Hepatocyte (in vitro differentiated cells): ENCODE results near the gene CALML5. TPM values are rescaled to one million over a fixed set of nuclear protein-coding genes. Genes with fewer than 3 reads are reported as not detected.
A peak's percentile ranks its signal among the peaks of the same experiment; 100 is the strongest.

Source experiments
- DNase-seq: peaks from one replicate; pipeline ENCODE4 v3.0.0-alpha.2; 2016; ENCODE audit warnings: low spot score
- H2AFZ ChIP-seq: fragments of 200-600 bp; sonication (generic); 2 replicates; pipeline ENCODE4 v1.6.0; 2016; ENCODE audit warnings: antibody characterized with exemption, mild to moderate bottlenecking
- H3K27ac ChIP-seq: fragments of 200-600 bp; sonication (generic); 2 replicates; pipeline ENCODE4 v1.5.1; 2016; ENCODE audit warnings: mild to moderate bottlenecking
- H3K27me3 ChIP-seq: fragments of 200-600 bp; sonication (generic); 2 replicates; pipeline ENCODE4 v1.6.1; 2016
- H3K36me3 ChIP-seq: fragments of 200-600 bp; sonication (generic); replicated peaks from 2 replicates; pipeline ENCODE4 v1.5.1; 2016; ENCODE audit warnings: low read depth; ENCODE audit not compliant: insufficient read depth
- H3K4me1 ChIP-seq: fragments of 200-600 bp; sonication (generic); 2 replicates; pipeline ENCODE4 v1.5.1; 2016; ENCODE audit warnings: mild to moderate bottlenecking, moderate library complexity; ENCODE audit not compliant: insufficient read depth
- H3K4me2 ChIP-seq: fragments of 200-600 bp; sonication (generic); 2 replicates; pipeline ENCODE4 v1.6.0; 2016
- H3K4me3 ChIP-seq: fragments of 200-600 bp; sonication (generic); 2 replicates; pipeline ENCODE4 v1.5.1; 2016; ENCODE audit warnings: mild to moderate bottlenecking
- H3K79me2 ChIP-seq: fragments of 200-600 bp; sonication (generic); 2 replicates; pipeline ENCODE4 v1.6.0; 2017; ENCODE audit warnings: mild to moderate bottlenecking
- H3K9me2 ChIP-seq: fragments of 200-600 bp; sonication (generic); replicated peaks from 2 replicates; pipeline ENCODE4 v1.6.0; 2017; ENCODE audit warnings: mild to moderate bottlenecking; ENCODE audit not compliant: insufficient read depth
- H3K9me3 ChIP-seq: fragments of 200-600 bp; sonication (generic); 2 replicates; pipeline ENCODE4 v1.5.1; 2016; ENCODE audit warnings: low read depth, mild to moderate bottlenecking
- H4K20me1 ChIP-seq: fragments of 200-600 bp; sonication (generic); 2 replicates; pipeline ENCODE4 v1.6.0; 2016; ENCODE audit warnings: mild to moderate bottlenecking; ENCODE audit not compliant: insufficient read depth, poor library complexity, severe bottlenecking
- CTCF ChIP-seq: fragments of 200-600 bp; sonication (generic); IDR thresholded peaks from 2 replicates; pipeline ENCODE4 v1.5.1; 2016; ENCODE audit warnings: antibody characterized with exemption, mild to moderate bottlenecking; ENCODE audit not compliant: poor library complexity
- EZH2 ChIP-seq: fragments of 200-600 bp; sonication (generic); IDR thresholded peaks from 2 replicates; pipeline ENCODE4 v1.6.1; 2016; ENCODE audit warnings: antibody characterized with exemption, mild to moderate bottlenecking, borderline replicate concordance
- EZH2phosphoT487 ChIP-seq: fragments of 200-600 bp; sonication (generic); IDR thresholded peaks from one replicate; pipeline ENCODE4 v1.6.1; 2018; ENCODE audit warnings: antibody characterized with exemption, mild to moderate bottlenecking, low read depth, moderate library complexity; ENCODE audit not compliant: unreplicated experiment, severe bottlenecking
- WGBS: methylation state at CpG from one replicate; pipeline ENCODE4 v1.1.6; 2016; ENCODE audit warnings: low lambda C conversion rate; ENCODE audit errors: missing lambda C conversion rate; 5-methylcytosine and 5-hydroxymethylcytosine counted together
- polyA plus RNA-seq: library from polyadenylated mRNA; unstranded; fragments of >200 nt; fragmentation: Nextera tagmentation; extraction: Ambion mirVana; gene quantifications from 2 replicates; pipeline ENCODE4 v1.2.1, GENCODE V29; 2016
- total RNA-seq: library from RNA; depleted of rRNA; stranded (reverse); fragments of >200 nt; gene quantifications from 2 replicates; pipeline ENCODE4 v1.2.3, GENCODE V29; 2014

CALML5 gene
- total and polyA plus RNA-seq, 2 experiments from 2014 or later = not detected

- WGBS = 45% methylated on average over 2 of the region's 2 CpGs
- H3K27me3 ChIP-seq = no peaks in the 10 kb centered on the region
- H3K4me1 ChIP-seq = peaks cover 27% of the 10 kb centered on the region
- TF ChIP-seq EZH2phosphoT487 (no peak), EZH2 (no peak), CTCF (no peak)
- no peaks in the 10 kb centered on the region for H3K9me3 ChIP-seq
- H4K20me1 ChIP-seq = peaks cover 24% of the 10 kb centered on the region
- no peaks in the 10 kb centered on the region for H3K9me2 ChIP-seq
- H3K27ac ChIP-seq = peak overlapping the region; percentile 84
- peak overlapping the region; percentile 44 for H3K4me3 ChIP-seq
- H2AFZ ChIP-seq = no peak overlapping the region
- no peak for DNase-seq
- H3K4me2 ChIP-seq = peak overlapping the region; percentile 80
- peaks cover 4% of the 10 kb centered on the region for H3K36me3 ChIP-seq
- H3K79me2 ChIP-seq = peaks cover 74% of the 10 kb centered on the region
Measured at GRCh38 chr10:5449227-5449626, 50.1 kb downstream of the CALML5 start.

Other genes with a start within 250 kb of the CALML5 start
- gene UCN3, start 134.6 kb downstream of the CALML5 start, total RNA-seq = not detected in 2 replicates
- not detected in 2 replicates for gene UCN3, start 134.6 kb downstream of the CALML5 start, polyA plus RNA-seq
- 1.0 and 1.7 TPM in 2 replicates for gene TUBAL3, start 94.7 kb downstream of the CALML5 start, total RNA-seq
- gene TUBAL3, start 94.7 kb downstream of the CALML5 start, polyA plus RNA-seq = 0.58 TPM in 1 of 2 replicates, not detected in the other
- gene NET1, start 87.0 kb downstream of the CALML5 start, total RNA-seq = 96.4 and 99.8 TPM in 2 replicates
- gene NET1, start 87.0 kb downstream of the CALML5 start, polyA plus RNA-seq = 62.5 and 67.7 TPM in 2 replicates
- not detected in 2 replicates for gene CALML3, start 25.4 kb upstream of the CALML5 start, total RNA-seq
- not detected in 2 replicates for gene CALML3, start 25.4 kb upstream of the CALML5 start, polyA plus RNA-seq
- 9.2 and 18.1 TPM in 2 replicates for gene ASB13, start 167.0 kb upstream of the CALML5 start, total RNA-seq
- gene ASB13, start 167.0 kb upstream of the CALML5 start, polyA plus RNA-seq = 8.8 and 16.9 TPM in 2 replicates
- gene TASOR2, start 185.3 kb upstream of the CALML5 start, total RNA-seq = 38.4 and 53.1 TPM in 2 replicates
- 13.5 and 16.1 TPM in 2 replicates for gene TASOR2, start 185.3 kb upstream of the CALML5 start, polyA plus RNA-seq